Measurements from ENCODE around the gene DEFB132.

Gene DEFB132

GRCh38 chr20:227439-228105, 30.0 kb upstream of the DEFB132 start:
- H3K27me3 ChIP-seq (ENCODE audit: control insufficient read depth, insufficient read depth, low read length), result peaks cover 3% of the 10 kb centered on the region
- TF ChIP-seq CTCF (IDR thresholded peaks at IDR 0.05), result no peak
- no peaks in the 10 kb centered on the region for H3K79me2 ChIP-seq
- no peak overlapping the region for H3K9ac ChIP-seq
- no peaks in the 10 kb centered on the region for H3K9me3 ChIP-seq (ENCODE audit: control insufficient read depth, low read length)
- no peak overlapping the region for H3K27ac ChIP-seq
- no peaks in the 10 kb centered on the region for H3K36me3 ChIP-seq (ENCODE audit: control insufficient read depth, insufficient read depth, low read length)
- no peak overlapping the region for H3K4me3 ChIP-seq (ENCODE audit: low read depth, low read length)
- no peak overlapping the region for H3K4me2 ChIP-seq (ENCODE audit: low read length)
- H3K4me1 ChIP-seq, result no peaks in the 10 kb centered on the region
- H2AFZ ChIP-seq, result no peak overlapping the region

GRCh38 chr20:235891-236290, 21.6 kb upstream of the DEFB132 start:
- peak; percentile 58 for TF ChIP-seq CTCF (IDR thresholded peaks at IDR 0.05)
- Histone ChIP-seq H3K36me3 (ENCODE audit: control insufficient read depth, insufficient read depth, low read length) (no peaks in the 10 kb centered on the region), H3K27ac (no peak overlapping the region)

DNA sequence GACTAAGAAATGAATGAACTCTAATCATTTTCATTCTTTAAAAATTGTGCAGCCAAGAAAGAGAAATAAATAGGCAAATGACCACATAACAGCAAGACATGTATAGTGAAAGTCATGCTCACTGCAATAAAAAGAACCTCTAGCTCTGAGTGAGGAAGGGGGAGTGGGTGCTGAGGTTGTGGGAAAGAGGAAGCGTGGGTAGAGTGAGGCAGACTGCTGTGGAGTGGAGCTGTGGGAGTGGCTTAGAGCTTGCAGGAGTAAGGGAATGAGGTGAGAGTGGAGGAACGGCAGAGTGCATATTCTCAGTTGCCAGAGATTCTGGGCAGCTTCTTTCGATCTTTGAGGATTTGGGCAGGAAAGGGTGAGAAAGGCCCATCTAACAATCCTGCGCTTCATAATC, 20.0 kb upstream of the DEFB132 start:
- no peak for TF ChIP-seq CTCF (IDR thresholded peaks at IDR 0.05)
- Histone ChIP-seq H3K27me3 (ENCODE audit: control insufficient read depth, insufficient read depth, low read length) (no peaks in the 10 kb centered on the region), H3K27ac (no peak overlapping the region), H3K36me3 (ENCODE audit: control insufficient read depth, insufficient read depth, low read length) (no peaks in the 10 kb centered on the region), H3K9me3 (ENCODE audit: control insufficient read depth, low read length) (no peaks in the 10 kb centered on the region), H3K79me2 (no peaks in the 10 kb centered on the region), H3K4me2 (ENCODE audit: low read length) (no peak overlapping the region), H3K9ac (no peak overlapping the region), H3K4me1 (no peaks in the 10 kb centered on the region), H2AFZ (no peak overlapping the region), H3K4me3 (ENCODE audit: low read depth, low read length) (no peak overlapping the region)

More at GRCh38 chr20:235891-236290, 21.6 kb upstream of the DEFB132 start:
- H3K4me3 ChIP-seq (ENCODE audit: low read depth, low read length), result no peak overlapping the region
- no peak overlapping the region for H3K4me2 ChIP-seq (ENCODE audit: low read length)
- no peaks in the 10 kb centered on the region for H3K9me3 ChIP-seq (ENCODE audit: control insufficient read depth, low read length)
- H3K4me1 ChIP-seq, result no peaks in the 10 kb centered on the region
- H2AFZ ChIP-seq, result no peak overlapping the region
- H3K9ac ChIP-seq, result no peak overlapping the region
- no peaks in the 10 kb centered on the region for H3K27me3 ChIP-seq (ENCODE audit: control insufficient read depth, insufficient read depth, low read length)
- no peaks in the 10 kb centered on the region for H3K79me2 ChIP-seq

DNA sequence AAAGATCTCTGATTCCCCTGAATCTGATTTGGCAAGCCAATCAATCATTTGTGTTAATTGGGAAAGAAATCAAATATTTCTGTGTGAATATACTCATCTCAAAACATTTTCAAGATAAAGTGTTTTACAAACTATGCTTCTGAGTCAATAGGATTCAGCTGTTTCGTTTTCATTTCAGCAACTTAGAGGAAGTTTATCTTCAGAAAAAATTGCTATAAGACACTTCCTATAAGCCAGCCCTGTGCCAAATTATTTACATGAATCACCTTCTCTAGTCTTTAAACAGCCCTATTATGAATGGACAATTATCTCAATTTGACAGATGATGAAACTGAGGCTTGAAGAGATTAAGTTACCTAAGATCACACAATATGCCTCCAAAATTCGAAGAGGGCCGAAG, 19.6 kb upstream of the DEFB132 start:
- Histone ChIP-seq H3K9me3 (ENCODE audit: control insufficient read depth, low read length) (no peaks in the 10 kb centered on the region), H3K79me2 (no peaks in the 10 kb centered on the region), H3K4me3 (ENCODE audit: low read depth, low read length) (no peak overlapping the region), H3K4me1 (no peaks in the 10 kb centered on the region), H3K27me3 (ENCODE audit: control insufficient read depth, insufficient read depth, low read length) (no peaks in the 10 kb centered on the region), H3K9ac (no peak overlapping the region), H3K27ac (no peak overlapping the region), H3K36me3 (ENCODE audit: control insufficient read depth, insufficient read depth, low read length) (no peaks in the 10 kb centered on the region), H3K4me2 (ENCODE audit: low read length) (no peak overlapping the region), H2AFZ (no peak overlapping the region)
- no peak for TF ChIP-seq CTCF (IDR thresholded peaks at IDR 0.05)

GRCh38 chr20:242905-243304, 14.6 kb upstream of the DEFB132 start:
- no peak for TF ChIP-seq CTCF (IDR thresholded peaks at IDR 0.05)
- Histone ChIP-seq H3K27ac (no peak overlapping the region), H3K9me3 (ENCODE audit: control insufficient read depth, low read length) (no peaks in the 10 kb centered on the region), H3K4me3 (ENCODE audit: low read depth, low read length) (no peak overlapping the region), H3K4me1 (no peaks in the 10 kb centered on the region), H3K9ac (no peak overlapping the region), H3K4me2 (ENCODE audit: low read length) (no peak overlapping the region), H3K79me2 (no peaks in the 10 kb centered on the region), H3K27me3 (ENCODE audit: control insufficient read depth, insufficient read depth, low read length) (no peaks in the 10 kb centered on the region), H2AFZ (no peak overlapping the region), H3K36me3 (ENCODE audit: control insufficient read depth, insufficient read depth, low read length) (no peaks in the 10 kb centered on the region)

Data from parathyroid adenoma (tissue), 2 donors.